Measurements from ENCODE around the gene CERK.
"Not testable (repeated sequence)": the region's sequence is repeated elsewhere in the genome, so short reads cannot be mapped to it uniquely, and the experiment has no call there.

The CERK gene, protein sequence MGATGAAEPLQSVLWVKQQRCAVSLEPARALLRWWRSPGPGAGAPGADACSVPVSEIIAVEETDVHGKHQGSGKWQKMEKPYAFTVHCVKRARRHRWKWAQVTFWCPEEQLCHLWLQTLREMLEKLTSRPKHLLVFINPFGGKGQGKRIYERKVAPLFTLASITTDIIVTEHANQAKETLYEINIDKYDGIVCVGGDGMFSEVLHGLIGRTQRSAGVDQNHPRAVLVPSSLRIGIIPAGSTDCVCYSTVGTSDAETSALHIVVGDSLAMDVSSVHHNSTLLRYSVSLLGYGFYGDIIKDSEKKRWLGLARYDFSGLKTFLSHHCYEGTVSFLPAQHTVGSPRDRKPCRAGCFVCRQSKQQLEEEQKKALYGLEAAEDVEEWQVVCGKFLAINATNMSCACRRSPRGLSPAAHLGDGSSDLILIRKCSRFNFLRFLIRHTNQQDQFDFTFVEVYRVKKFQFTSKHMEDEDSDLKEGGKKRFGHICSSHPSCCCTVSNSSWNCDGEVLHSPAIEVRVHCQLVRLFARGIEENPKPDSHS

GRCh38 chr22:46737976-46738646 is at the start of gene CERK:
Gene CERK, minus strand, starts transcription at chr22:46738252. Its CDS starts 104 bp downstream, at chr22:46738148.
- no peak for DNase-seq (ENCODE audit: low spot score)

GRCh38 chr22:46783721-46784120 is 45.7 kb upstream of the CERK start:
- DNase-seq (ENCODE audit: low spot score) (no peak), FAIRE-seq (no peak)

More at GRCh38 chr22:46737976-46738646, at the start of gene CERK:
- no peak for FAIRE-seq

- DNase-seq (ENCODE audit: low spot score); FAIRE-seq: not testable (repeated sequence)
Observed at GRCh38 chr22:46782200-46782599, 44.1 kb upstream of the CERK start.

DNA sequence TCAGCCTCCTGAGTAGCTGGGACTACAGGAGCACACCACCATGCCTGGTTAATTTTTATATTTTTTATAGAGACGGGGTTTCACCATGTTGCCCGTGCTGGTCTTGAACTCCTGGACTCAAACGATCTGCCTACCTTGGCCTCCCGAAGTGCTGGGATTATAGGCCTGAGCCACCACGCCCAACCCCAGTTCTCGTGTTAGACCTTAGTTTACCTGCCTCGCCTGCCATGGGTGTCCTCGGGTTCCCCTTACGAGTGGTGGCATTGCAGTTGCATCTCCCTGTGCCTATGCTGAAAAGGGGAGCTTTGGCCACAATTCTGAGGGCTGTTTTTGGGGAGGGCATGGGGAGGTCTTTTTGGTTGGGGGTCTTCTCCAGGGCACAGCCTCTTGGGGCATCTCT is 43.2 kb upstream of the CERK start:
- no peak for FAIRE-seq
- DNase-seq (ENCODE audit: low spot score), result no peak

GRCh38 chr22:46780453-46780852 is 42.4 kb upstream of the CERK start:
- no peak for FAIRE-seq
- no peak for DNase-seq (ENCODE audit: low spot score)

GRCh38 chr22:46779651-46780050 is 41.6 kb upstream of the CERK start:
- FAIRE-seq (no peak), DNase-seq (ENCODE audit: low spot score) (no peak)

DNA sequence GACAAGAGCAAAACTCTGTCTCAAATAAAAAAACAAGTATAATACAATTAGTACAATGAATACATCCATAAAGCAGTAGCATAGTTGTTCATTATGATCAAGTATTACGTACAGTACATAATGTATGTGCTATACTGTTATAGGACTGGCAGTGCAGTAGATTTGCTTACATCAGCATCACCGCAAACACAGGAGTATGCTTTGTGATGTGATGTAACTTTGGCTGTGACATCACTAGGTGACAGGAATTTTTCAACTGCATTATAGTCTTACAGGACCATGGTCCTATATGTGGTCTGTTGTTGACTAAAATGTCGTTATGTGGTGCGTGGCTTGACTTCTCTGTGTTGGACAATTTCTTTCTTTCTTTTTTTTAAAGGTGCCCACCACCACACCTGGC is 41.0 kb upstream of the CERK start:
- DNase-seq (ENCODE audit: low spot score) (no peak), FAIRE-seq (no peak)

- no peak for FAIRE-seq
- no peak for DNase-seq (ENCODE audit: low spot score)
Observed at GRCh38 chr22:46777609-46777970, 39.5 kb upstream of the CERK start.

DNA sequence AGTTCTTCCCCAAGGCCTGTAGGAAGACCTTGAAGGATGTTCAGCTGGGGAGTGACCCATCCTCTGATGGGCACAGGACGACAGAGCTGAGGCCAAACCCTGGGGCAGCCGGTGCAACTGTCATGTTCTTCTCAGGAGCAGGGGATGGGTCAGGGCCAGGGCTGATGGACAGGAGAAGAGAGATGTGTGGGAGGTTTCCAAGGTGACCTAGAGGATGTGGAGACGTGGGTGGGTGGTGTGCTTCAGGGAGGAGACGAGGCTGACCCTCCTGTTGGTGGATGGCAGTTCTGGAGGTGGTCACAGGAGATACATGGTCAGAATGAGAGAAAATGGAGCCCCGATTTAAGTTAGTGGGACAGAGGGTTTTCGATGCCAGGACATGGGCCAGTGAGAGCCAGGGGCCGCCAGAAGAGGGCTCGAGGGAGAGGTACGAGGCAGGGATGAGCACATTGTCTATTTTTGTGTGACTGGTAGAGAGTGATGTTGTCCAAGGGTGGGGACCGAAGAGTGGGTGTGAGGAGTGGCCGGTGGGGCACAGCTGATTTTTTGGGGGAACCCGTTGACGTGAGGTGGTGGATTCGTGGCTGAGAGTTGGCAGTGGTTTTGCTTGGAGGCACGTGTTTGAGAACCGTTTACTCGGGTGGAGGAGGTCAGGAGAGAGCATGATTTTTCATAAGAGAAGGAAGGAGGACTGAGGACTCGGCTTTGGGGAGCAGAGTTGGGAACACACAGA is 39.0 kb upstream of the CERK start:
- DNase-seq (ENCODE audit: low spot score), result no peak
- no peak for FAIRE-seq

- no peak for FAIRE-seq
- DNase-seq (ENCODE audit: low spot score), result no peak
Observed at GRCh38 chr22:46775850-46776826, 38.1 kb upstream of the CERK start.

- FAIRE-seq (no peak), DNase-seq (ENCODE audit: low spot score) (no peak)
Observed at GRCh38 chr22:46774980-46775849, 37.2 kb upstream of the CERK start.

DNA sequence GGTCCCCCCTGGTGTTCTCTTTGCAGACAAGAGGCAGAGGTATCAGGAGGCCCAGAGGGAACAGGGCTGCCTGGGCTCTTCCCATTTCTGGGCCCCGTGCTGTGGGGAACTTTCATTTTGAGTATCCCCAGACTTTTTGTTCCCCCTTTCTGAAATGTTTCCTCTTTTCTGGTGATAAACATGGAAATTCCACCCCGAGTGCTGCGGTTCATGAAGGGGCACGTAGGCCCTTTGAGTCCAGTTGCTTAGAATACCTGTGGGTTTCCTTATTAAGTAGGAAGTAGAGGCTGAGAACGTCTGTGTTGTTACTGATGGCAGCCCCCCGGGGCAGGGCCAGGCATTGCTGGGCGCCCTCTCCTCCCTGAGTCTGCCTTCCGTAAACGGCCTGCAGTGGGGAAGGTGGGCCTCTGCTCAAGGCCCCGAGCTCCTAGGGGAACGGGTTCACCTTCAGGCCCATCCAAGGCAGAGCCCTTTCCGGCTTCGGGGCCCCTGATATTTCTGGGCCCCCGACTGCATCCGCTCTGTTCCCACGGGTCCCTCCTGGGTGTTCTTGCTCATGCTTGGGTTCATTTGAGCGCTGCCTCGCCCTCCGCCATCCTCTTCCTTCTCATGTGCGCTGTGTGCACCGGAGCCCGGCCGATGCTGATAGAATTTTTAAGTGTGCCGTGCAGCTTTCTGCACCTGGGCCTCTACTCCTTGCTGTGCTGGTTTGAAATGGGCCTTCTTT is 36.4 kb upstream of the CERK start:
- no peak for FAIRE-seq
- no peak for DNase-seq (ENCODE audit: low spot score)

- no peak for FAIRE-seq
Observed at GRCh38 chr22:46773076-46773475, 35.0 kb upstream of the CERK start.

GRCh38 chr22:46770726-46771125 is 32.7 kb upstream of the CERK start:
- FAIRE-seq, result no peak
- DNase-seq (ENCODE audit: low spot score), result no peak

More at GRCh38 chr22:46773076-46773475, 35.0 kb upstream of the CERK start:
- no peak for DNase-seq (ENCODE audit: low spot score)

DNA sequence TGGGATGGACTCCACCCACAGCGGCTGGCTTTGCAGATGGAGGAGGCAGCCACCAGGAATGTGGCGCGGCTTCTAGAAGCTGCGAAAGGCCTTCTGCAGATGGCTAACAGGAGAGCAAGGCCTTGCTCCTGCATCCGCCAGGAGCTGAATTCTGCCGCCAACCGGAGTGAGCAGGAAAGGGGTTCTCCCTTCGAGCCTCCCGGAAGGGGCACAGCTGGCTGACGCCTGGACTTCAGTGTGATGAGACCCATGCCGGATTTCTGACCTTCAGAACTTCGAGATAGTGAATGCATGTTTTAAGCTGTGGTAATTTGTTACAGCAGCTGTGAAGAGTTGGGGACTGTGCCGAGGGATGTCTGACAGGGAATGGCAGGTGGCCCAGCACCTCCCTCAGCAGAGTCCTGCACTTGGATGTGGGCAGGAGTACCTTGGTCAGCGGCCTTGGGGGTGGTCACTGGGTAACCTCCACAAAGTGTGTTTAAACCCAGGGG is 32.1 kb upstream of the CERK start:
- no peak for FAIRE-seq
- no peak for DNase-seq (ENCODE audit: low spot score)

- DNase-seq (ENCODE audit: low spot score) (no peak), FAIRE-seq (no peak)
Observed at GRCh38 chr22:46769706-46770105, 31.7 kb upstream of the CERK start.

DNA sequence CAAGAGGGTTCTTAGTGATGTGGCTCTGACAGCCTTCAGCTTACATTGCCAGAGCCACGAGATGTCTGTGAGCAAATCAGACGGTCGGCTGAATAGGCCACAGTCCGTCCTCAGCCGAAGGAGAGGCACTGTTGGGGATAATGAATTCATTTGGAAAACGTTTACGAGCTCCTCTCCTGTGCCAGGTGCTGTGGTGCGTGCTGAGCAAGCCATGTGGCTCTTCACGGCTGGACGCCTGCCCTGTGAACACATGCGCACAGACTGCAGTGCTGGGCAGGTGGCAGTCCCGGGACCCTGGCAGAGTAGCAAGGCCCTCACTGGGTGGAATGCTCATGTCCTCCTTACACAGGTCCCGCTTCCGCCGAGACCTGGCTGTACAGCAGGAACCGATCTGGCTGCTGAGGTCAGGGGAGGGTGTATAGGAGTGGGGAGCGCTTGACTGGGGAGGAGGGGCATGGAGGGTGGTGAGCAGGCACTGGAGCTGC is 31.2 kb upstream of the CERK start:
- FAIRE-seq, result no peak
- no peak for DNase-seq (ENCODE audit: low spot score)

GRCh38 chr22:46767249-46767985 is 29.4 kb upstream of the CERK start:
- FAIRE-seq, result no peak
- no peak for DNase-seq (ENCODE audit: low spot score)

Measured in RCC 7860 (cell line).